HG03103 (cell line): ENCODE data around the gene RNASEL.

Source experiments
- ATAC-seq: cut with Tn5 transposase; IDR thresholded peaks from one replicate; pipeline ENCODE4 v1.9.1; 2021; ENCODE audit warnings: low read depth; ENCODE audit not compliant: unreplicated experiment

RNASEL gene

DNA sequence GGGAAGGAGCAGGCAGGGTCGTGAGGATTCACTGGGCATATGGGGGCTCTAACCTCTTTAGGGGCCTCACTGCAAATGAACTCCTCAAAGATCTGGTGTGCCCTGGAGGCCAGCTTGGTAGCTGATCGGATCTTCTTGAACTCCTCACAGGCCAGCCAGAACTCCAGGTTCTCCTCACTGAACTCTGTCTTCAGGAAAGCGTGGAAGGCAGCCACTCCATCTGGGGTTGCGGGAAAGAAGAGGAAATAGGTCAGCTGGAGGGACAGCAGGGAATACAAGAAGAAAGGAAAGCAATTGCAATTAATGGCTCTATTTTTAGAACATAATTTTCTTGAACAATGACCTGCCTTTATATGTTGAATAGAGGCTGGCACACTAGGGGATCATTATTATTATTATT, 12.9 kb upstream of the RNASEL start:
- no peak for ATAC-seq

DNA sequence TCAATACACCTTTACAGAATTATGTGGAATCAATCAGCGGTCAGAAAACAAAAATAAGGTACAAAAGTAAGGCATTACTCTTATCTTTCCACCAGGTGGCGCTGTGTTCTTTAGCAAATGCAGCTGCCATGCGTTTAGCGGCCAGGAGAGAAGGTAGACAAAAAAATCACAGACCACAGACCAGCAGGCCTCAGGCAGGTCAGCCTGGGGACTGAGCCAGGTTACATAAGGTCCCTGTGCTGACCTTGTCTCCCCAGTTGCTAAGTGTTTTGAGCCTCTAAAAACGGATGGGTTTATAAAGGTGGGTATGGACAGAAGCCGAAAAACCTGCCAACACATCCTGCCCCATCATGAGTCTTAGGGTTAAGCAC, 12.3 kb upstream of the RNASEL start:
- ATAC-seq: no peak

DNA sequence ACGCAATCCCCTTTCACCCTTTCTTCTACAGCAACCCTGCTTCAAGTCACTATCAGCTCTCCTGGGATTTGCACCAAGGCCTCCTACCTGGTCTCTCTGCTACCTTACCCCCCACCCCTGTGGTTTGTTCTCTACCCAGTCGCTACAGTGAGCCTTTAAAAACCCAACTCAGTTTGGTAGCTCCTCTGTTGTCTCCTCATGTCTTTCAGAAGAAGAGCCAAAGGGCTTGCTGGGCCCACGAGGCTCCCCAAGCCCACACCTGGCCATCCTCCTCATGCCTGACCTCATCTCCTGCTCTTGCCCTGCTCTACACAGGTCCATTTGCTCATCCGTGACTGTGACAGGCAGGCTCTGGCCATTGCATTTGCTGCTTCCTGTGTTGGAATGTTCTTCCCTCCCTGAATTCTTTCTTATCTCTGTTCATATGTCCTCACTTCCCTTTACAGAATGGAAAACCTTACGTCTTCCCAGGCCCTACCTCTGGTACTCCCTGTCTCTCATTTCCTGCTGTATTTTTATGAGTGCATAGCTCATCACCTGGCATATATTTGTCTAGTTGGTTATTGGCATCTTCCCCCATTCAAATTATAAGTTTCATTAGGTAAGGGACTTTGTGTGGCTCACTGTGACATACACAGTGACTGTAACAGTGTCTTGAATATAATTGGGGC, 11.8 kb upstream of the RNASEL start:
- no peak for ATAC-seq

DNA sequence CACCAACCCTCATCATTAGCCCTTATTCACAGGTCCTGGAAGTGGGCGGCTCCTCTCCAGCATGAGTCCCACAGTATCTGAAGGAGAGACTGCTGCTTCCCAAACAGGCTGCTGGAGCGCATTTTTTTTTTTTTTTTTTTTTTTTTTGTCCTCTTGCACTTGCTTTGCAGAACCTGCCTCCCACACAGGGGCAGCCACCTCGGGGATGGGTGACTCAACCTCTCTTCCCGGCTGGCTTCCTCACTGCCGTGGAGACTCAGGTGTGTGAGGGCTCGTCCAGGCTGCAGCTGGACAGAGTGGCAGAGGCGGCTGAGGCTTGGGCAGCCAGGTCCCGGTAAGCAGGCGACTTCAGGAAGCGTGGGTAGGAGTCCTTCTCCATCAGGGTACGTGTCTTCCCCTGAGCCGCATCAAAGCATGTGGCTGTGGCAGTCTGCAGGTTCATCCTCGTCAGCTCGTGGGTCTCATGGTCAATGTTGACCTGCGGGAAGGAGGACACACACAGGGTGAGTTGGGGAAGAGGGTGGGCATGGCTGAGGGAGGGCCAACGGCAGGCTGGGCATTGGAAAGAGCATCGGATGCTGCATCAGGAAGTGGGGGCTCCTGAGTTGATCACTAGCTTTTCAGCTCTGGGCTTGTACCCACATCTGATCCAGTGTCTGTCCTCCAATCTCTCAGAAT, 11.1 kb upstream of the RNASEL start:
- ATAC-seq: no peak

- no peak for ATAC-seq
Observed at GRCh38 chr1:182599339-182599738, 10.3 kb upstream of the RNASEL start.

DNA sequence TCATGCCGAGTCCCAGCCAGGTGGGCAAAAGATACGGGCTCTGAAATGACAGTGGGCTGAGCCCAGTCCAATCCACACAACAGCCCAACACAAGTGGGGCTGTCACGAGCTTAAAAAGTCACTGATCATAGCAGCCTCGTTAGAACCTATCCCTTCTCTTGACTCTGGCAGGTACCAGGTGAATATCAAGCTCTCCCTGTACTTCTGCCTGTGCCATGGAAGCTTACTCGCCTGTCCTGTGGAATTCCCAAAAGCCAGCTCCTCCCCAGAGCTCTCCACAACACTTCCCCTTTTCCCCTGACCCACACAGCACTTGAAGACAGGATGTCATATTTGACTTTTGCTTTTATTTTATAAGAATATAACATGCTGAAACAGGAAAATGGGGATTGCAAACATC, 9.2 kb upstream of the RNASEL start:
- ATAC-seq: no peak

- no peak for ATAC-seq
Observed at GRCh38 chr1:182596934-182597333, 7.9 kb upstream of the RNASEL start.

GRCh38 chr1:182595641-182596240, 6.7 kb upstream of the RNASEL start:
- no peak for ATAC-seq

DNA sequence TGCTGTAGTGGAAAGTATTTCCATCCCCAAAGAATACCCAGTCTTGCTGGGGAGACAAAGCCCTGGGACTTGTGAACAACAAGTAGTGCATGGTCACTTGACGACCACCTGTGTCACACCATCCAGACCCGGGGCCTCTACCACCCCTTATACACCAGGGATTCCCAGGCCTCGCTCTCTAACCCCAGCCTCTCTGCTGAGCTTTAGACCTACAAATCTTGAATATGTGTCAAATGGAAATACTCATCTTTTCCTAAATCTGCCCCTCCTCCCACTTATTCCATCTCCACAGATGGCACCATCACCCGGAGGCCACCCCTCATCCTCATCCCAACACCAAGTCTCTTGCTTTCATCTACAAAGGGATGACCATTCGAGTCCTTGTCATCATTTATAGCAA, 875 bp upstream of the RNASEL start:
- ATAC-seq: no peak

DNA sequence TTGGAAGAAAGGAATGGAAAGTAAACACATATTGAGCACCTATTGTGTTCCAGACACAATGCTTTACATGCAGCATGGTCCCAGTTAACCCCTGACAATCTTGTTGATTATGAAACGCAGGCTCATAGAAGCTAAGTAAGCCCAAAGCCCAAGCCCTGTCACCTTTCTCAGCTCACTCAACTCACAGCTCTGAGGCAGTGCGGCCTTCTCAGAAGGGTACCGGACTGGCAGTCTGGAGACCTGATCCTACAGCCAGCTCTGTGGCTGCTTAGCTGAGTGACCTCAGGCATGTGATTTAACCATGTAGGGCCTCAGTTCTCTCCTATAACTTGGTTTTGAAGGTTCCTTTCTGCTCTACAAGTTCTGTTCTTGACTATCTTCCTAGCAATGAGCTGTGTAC, 464 bp upstream of the RNASEL start:
- ATAC-seq: no peak

- ATAC-seq: no peak
Observed at GRCh38 chr1:182587666-182588499, 1.2 kb downstream of the RNASEL start.

DNA sequence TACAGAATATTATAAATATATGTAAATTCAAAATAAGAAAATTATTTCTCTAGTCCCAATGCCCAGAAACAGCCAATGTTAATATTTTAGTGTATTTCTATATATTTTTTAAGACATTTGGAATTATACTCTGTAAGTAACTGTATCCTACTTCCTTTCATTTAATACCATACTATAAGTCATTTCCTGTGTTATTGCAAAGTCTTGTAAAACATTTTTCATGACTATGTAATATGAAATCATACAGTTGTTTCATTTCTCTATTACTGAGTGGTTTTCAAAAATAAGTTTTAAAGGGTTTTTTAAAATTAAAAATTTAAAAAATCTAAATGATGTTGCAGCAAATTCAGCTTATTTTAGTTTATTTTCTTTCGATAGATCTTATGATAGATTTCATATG, 2.0 kb downstream of the RNASEL start:
- ATAC-seq: no peak

GRCh38 chr1:182586380-182586779, 2.7 kb downstream of the RNASEL start:
- no peak for ATAC-seq

- no peak for ATAC-seq
Observed at GRCh38 chr1:182584746-182585145, 4.3 kb downstream of the RNASEL start.

GRCh38 chr1:182580736-182581135, 8.3 kb downstream of the RNASEL start:
- ATAC-seq: no peak

GRCh38 chr1:182575540-182576149, 13.4 kb downstream of the RNASEL start:
- ATAC-seq: no peak

DNA sequence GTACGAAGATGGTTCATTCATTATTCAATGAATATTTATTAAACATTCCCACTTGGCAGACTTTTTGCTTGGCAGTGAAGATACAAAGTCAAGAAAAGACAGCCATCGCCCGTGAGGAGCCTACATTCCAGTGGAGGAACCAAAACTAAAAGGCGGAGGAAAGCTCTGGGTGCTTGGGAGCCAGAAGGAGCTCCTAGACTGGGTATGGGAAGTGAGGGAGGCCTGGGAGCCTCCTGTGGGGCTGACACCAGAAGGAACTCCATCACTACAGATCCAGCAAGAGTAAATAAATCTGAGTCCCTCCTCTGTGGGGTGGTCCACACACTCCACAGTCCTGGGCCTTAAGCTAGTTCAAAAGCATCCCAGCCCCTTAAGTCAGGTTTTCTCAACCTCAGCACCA, 14.9 kb downstream of the RNASEL start:
- no peak for ATAC-seq

DNA sequence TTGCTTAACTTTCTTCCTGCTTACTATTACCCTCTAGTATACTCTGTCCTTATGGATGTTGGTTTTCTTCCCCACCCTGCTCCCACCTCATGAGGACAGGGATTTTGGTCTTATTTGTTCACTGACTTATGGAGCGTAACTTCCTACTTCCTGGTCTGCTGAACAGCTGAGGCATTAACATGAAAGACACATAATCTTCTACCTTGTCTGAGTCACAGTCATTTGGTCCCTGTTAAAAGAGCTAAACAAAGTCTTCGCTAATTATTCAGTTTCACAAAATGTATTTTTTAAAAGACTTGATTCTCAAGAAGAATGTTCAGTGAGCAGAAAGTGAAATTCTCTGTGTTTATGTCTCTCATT, 18.5 kb downstream of the RNASEL start:
- ATAC-seq: no peak

DNA sequence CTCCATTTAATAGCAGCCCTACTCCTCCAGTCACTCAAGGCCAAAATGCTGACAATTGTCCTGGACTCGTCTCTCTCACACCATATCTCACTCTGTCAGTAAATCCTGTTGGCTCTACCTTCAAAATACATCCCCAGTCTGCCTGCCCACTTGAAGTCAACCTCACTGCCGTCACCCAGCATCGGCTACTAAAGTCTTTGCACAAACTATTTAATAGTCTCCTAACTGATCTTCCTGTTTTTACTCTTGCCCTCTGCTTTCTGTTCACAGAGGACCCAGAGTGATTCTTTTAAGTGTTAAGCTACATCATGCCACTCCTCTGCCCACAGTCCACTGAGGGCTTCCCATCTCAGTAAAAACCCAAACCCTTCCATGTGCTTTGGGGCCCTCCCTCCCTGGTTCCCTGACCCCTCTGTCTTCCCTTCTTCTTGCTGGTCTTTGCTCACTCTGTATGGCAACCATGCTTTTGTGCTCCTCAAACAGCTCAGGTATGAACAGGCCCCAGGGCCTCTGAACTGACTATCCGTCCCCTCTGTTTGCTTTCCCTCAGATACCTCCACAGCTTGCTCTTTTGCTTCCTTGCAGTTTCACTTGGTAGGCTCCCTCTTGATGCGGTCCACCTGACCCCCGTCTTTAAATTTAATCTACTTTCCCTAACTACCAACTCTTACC, 19.0 kb downstream of the RNASEL start:
- no peak for ATAC-seq

DNA sequence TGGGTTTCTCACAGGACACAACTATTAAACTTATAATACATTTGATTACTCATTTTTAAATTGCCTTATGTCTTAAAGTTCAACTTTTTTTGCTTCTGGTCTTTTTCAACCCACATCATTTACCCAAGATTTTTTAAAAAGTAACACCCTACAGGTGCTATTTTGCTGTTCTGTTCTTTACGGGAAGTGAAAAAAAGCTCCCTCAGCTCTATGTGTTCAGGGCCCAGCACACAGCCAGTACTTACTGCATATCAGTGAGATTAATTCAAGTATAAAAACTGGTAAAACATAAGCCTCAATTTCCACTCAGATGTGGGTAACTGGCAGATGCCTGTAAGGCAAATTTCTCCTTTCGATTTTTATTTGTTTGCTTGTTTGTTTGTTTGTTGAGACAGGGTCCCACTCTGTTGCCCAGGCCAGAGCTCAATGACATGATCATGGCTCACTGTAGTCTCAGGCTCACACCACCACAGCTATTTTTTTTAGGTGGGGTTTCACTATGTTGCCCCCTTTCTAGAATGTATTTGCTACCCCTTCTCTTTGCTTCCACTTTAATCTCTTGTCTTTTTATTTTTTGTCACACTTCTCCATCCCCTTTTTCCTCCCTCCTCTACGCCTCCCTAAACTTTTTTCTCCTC, 20.3 kb downstream of the RNASEL start:
- ATAC-seq: no peak
